ENCODE results near the gene CTSE. TPM values are rescaled to one million over a fixed set of nuclear protein-coding genes. Genes with fewer than 3 reads are reported as not detected.

Gene CTSE
- total and polyA plus RNA-seq, 2 experiments from 2014 or later, result not detected

DNA sequence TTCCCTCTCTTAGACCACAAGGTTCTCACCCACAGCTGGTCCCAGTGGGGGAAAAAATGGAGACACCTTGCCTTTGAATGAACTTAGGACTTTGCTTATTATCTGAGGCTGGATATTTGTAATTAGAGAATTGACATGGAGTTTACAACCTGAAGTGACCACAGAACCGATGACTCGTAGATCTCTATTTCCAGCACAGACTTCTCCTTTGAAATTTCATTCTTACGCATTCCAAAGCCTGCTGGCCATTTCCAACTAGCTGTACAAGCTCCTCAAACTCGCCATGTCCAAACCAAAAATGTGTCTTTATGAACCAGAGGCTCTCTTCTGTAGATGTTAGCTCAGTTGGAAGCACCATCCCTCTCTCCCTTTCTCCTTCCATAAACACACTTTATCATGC, 32.5 kb downstream of the CTSE start:
- Histone ChIP-seq H3K79me2 (replicated peaks; ENCODE audit: insufficient read depth) (no peaks in the 10 kb centered on the region), H3K4me3 (no peak overlapping the region), H3K4me2 (no peak overlapping the region), H3K27me3 (ENCODE audit: insufficient read depth) (no peaks in the 10 kb centered on the region), H2AFZ (no peak overlapping the region), H3K27ac (ENCODE audit: low read depth) (no peak overlapping the region), H3K4me1 (ENCODE audit: insufficient read depth) (0 out of 2 replicates have a peak, but pooled peaks cover 15% of the 10 kb centered on the region), H3K9me2 (ENCODE audit: insufficient read depth) (no peaks in the 10 kb centered on the region; the same call in 1 of the 2 replicates), H3F3A (replicated peaks; ENCODE audit: low read depth) (no peaks in the 10 kb centered on the region), H4K20me1 (replicated peaks; ENCODE audit: insufficient read depth) (no peaks in the 10 kb centered on the region; the same call in 1 of the 2 replicates), H3K36me3 (ENCODE audit: insufficient read depth) (no peaks in the 10 kb centered on the region)
- DNase-seq (ENCODE audit: low spot score), result no peak
- Mint-ChIP-seq H3K4me3 (no peak overlapping the region), H3K27ac (no peak overlapping the region), H3K27me3 (ENCODE audit: insufficient read depth, low read depth, poor library complexity) (peaks cover 6% of the 10 kb centered on the region), H3K36me3 (ENCODE audit: low read depth) (no peaks in the 10 kb centered on the region), H3K4me1 (peaks cover 12% of the 10 kb centered on the region; the same call in 2 of the 3 replicates), H3K9me3 (no peaks in the 10 kb centered on the region)
- ATAC-seq, result no peak
- TF ChIP-seq ZNF462 (CRISPR knock-in tag; IDR thresholded peaks at IDR 0.05) (no peak), STAT1 (IDR thresholded peaks at IDR 0.05; ENCODE audit: unreplicated experiment) (no peak), EZH2 (IDR thresholded peaks at IDR 0.05; ENCODE audit: low read depth, unreplicated experiment) (no peak), REST (IDR thresholded peaks at IDR 0.05; ENCODE audit: unreplicated experiment) (no peak), ZNF331 (CRISPR knock-in tag; IDR thresholded peaks at IDR 0.05; ENCODE audit: low read depth) (no peak), CTCF (conservative IDR thresholded peaks at IDR 0.05; ENCODE audit: low read depth in 2 of 2) (no peak), POLR2AphosphoS5 (IDR thresholded peaks at IDR 0.05; ENCODE audit: low read depth) (no peak), ETS1 (IDR thresholded peaks at IDR 0.05) (no peak)
